Bronchial epithelial cell (primary cell): ENCODE results near the gene FOXP4. TPM values are rescaled to one million over a fixed set of nuclear protein-coding genes. Genes with fewer than 3 reads are reported as not detected.

Source experiments
- DNase-seq: peaks from one replicate; pipeline ENCODE4 v3.0.0-alpha.2; 2010; ENCODE audit warnings: low read depth
- FAIRE-seq: peaks from 2 replicates; lab custom pipeline; 2011; peaks lifted over from hg19 to GRCh38; lab: Jason Lieb, UNC
- H3K27me3 ChIP-seq: 2 replicates; pipeline ENCODE4 v1.5.1; 2011; ENCODE audit warnings: low read length; ENCODE audit not compliant: control insufficient read depth, insufficient read depth
- H3K36me3 ChIP-seq: 2 replicates; pipeline ENCODE4 v1.5.1; 2011; ENCODE audit warnings: low read length; ENCODE audit not compliant: control insufficient read depth, insufficient read depth
- H3K4me3 ChIP-seq: 2 replicates; pipeline ENCODE4 v1.5.1; 2011; ENCODE audit warnings: mild to moderate bottlenecking, low read depth, low read length, control low read depth
- CTCF ChIP-seq: IDR thresholded peaks from 2 replicates; pipeline ENCODE4 v1.5.1; 2011; ENCODE audit warnings: mild to moderate bottlenecking, moderate library complexity, low read length, control low read depth, inconsistent platforms; ENCODE audit not compliant: insufficient read depth, severe bottlenecking
- total RNA-seq: library from RNA; depleted of rRNA; stranded (reverse); fragments of >200 nt; gene quantifications from 2 replicates; pipeline ENCODE4 v1.2.1, GENCODE V29; 2014

The FOXP4 gene
- total RNA-seq, 1 donor from 2014 or later = 2.1 TPM

GRCh38 chr6:41623330-41623729 lies 77.1 kb downstream of the FOXP4 start:
- Histone ChIP-seq H3K4me3 (no peak overlapping the region), H3K36me3 (no peaks in the 10 kb centered on the region), H3K27me3 (no peaks in the 10 kb centered on the region)
- TF ChIP-seq CTCF = no peak
- DNase-seq (no peak), FAIRE-seq (no peak)

DNA sequence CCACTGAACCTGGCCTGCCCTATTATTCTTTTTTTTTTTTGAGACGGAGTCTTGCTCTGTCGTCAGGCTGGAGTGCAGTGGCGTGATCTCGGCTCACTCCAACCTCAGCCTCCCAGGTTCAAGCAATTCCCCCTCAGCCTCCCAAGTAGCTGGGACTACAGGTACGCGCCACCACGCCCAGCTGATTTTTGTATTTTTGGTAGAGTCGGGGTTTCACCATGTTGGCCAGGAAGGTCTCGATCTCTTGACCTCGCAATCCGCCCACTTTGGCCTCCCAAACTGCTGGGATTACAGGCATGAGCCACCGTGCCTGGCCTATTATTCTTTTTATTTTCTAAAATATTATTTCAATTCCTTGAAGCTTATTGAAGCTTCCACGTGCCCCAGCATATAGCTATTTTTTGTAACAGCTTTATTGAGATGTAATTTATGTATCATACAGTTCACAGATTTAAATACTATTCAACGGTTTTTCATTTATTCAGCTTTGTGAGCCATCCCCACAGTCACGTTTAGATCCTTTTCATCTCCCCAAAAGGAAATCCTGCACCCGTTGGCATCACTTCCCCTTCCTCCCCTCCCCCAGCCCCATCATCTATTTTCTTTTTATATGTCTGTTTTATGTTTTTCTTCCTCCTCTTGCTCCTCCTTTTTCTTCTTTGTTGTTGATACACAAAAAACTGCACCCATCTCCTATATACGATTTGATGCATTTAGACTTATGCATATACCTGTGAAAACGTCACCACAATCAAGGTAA lies 78.6 kb downstream of the FOXP4 start:
- Histone ChIP-seq H3K4me3 (no peak overlapping the region), H3K36me3 (no peaks in the 10 kb centered on the region), H3K27me3 (no peaks in the 10 kb centered on the region)
- no peak for TF ChIP-seq CTCF
- FAIRE-seq = no peak
- DNase-seq = no peak

GRCh38 chr6:41625442-41625841 lies 79.3 kb downstream of the FOXP4 start:
- peak; percentile 77 for DNase-seq
- FAIRE-seq = no peak
- Histone ChIP-seq H3K27me3 (no peaks in the 10 kb centered on the region), H3K36me3 (no peaks in the 10 kb centered on the region), H3K4me3 (no peak overlapping the region)
- TF ChIP-seq CTCF = no peak

GRCh38 chr6:41626022-41626421 lies 79.8 kb downstream of the FOXP4 start:
- no peak overlapping the region for H3K4me3 ChIP-seq
- no peaks in the 10 kb centered on the region for H3K27me3 ChIP-seq
- no peak for TF ChIP-seq CTCF
- DNase-seq = no peak
- no peaks in the 10 kb centered on the region for H3K36me3 ChIP-seq
- FAIRE-seq = no peak

GRCh38 chr6:41626917-41627316 lies 80.7 kb downstream of the FOXP4 start:
- Histone ChIP-seq H3K4me3 (no peak overlapping the region), H3K36me3 (no peaks in the 10 kb centered on the region), H3K27me3 (no peaks in the 10 kb centered on the region)
- DNase-seq (peak; percentile 98), FAIRE-seq (peak; percentile 91)
- no peak for TF ChIP-seq CTCF

DNA sequence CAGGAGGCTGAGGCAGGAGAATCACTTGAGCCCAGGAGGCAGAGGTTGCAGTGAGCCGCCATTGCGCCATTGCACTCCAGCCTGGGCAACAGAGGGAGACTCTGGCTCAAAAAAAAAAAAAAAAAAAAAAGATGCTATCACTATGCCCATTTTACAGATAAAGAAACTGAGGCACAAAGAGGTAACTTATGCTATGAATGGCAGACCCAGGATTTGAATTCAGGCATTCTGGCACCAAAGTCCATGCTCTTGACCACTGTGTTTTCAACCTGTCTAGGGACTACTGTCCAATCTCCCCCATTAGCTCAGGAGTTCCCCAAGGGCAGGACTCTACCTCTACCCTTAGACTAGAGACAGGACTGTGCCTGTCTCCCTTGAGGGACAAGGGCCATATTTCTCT lies 82.9 kb downstream of the FOXP4 start:
- H3K27me3 ChIP-seq = no peaks in the 10 kb centered on the region
- no peak for DNase-seq
- H3K36me3 ChIP-seq = no peaks in the 10 kb centered on the region
- no peak for TF ChIP-seq CTCF
- no peak for FAIRE-seq
- H3K4me3 ChIP-seq = no peak overlapping the region
